ENCODE measurements around the gene DPH3. TPM values are rescaled to one million over a fixed set of nuclear protein-coding genes. Genes with fewer than 3 reads are reported as not detected.
"Not testable (repeated sequence)": the region's sequence is repeated elsewhere in the genome, so short reads cannot be mapped to it uniquely, and the experiment has no call there.

Gene DPH3
- 20.9 TPM for total RNA-seq
- polyA plus RNA-seq, result 20.0 TPM

DNA sequence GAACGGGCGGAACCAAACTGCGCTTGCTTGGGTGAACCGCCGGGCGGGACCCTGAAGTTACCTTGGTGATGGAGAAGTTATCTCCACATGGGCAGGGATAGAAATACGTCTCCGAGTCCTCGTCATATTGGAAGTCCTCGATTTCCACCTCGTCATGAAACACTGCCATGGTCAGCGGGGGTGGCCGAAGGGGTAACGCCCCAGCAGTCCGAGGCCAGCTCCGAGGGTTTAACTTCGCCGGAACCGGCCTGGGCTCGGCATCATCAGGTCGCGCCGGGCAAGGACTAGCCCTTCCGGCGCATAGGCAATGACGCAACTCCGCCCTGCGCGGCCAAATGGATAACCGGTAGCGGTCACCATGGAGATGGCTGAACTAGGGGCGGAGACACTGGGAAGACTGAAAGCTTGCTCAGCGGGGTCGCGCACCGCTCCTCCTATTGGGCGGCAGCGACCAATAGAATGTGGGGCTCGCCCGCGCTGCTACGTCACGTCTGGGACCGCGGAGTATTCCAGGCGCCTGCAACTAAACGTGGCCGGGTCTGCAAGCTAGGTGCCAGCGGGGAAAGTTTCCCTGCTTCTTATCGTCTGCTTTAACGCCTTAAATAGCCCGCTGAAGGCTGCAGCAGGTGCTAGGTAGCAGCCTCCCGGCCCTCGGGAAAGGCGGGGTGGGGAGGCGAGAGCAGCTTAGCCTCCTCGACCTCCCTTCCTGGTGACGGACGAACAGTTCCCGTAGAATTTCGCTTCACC lies at the start of gene DPH3, which contains the start of gene OXNAD1:
Gene DPH3, minus strand, starts transcription at position 236 of the 747 bp plus-strand sequence. Its CDS starts 67 bp downstream, at position 169.
Gene OXNAD1, plus strand, starts transcription at position 505 of the 747 bp plus-strand sequence. CDS start 5,741 bp downstream, outside the sequence.
- Histone ChIP-seq H3K27ac (ENCODE audit: low read depth) (peak within 1 kb of the TSS; percentile 85), H3K4me1 (ENCODE audit: insufficient read depth) (peaks cover 2% of the 10 kb centered on the region), H3K36me3 (ENCODE audit: insufficient read depth) (no peaks in the 10 kb centered on the region), H3K4me3 (ENCODE audit: low read depth, low read length) (peak within 1 kb of the TSS; percentile 67)
- WGBS, result under 1% methylated on average over 61 of the region's 61 CpGs
- peak; percentile 98 for DNase-seq (ENCODE audit: extremely low spot score)

DNA sequence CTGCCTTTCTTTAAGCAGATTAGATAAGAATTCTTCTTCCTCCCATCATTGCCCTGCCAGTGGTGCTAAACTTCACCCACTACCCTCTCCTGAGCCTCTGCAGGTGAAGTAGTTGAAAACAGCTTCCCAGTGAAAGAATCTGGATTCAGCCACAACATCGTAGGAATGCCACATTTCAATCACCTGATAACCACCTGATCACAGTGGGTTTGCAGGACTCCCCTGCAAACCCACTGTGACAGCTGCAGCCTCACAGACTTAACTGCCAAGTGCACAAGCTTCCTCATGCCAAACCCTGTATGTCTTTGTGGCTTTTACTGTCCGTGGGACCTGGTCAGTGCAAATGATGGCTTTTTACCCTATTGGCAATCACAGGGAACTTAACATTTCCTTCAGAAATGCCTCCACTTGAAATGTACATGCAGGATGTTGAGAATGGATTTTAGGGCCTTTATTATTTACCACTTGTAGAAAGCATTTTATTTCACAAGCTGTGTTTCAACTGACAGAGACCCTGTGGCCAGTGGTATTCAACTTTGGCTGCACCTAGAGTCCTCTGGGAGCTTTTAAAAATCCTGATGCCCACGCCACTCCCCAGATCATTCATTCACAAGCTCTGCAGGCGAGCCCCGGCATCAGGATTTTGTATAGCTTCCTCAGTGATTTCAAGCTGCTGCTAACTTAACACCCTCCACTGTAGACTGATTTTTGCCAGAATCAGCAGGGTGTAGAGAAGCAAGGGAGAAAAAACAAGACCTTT lies 49.3 kb upstream of the DPH3 start:
- DNase-seq (ENCODE audit: extremely low spot score), result no peak
- Histone ChIP-seq H3K36me3 (ENCODE audit: insufficient read depth) (no peaks in the 10 kb centered on the region), H3K4me3 (ENCODE audit: low read depth, low read length) (no peak overlapping the region), H3K4me1 (ENCODE audit: insufficient read depth) (no peaks in the 10 kb centered on the region), H3K27ac (ENCODE audit: low read depth) (no peak overlapping the region)
- WGBS, result 90% methylated on average over 5 of the region's 5 CpGs

DNA sequence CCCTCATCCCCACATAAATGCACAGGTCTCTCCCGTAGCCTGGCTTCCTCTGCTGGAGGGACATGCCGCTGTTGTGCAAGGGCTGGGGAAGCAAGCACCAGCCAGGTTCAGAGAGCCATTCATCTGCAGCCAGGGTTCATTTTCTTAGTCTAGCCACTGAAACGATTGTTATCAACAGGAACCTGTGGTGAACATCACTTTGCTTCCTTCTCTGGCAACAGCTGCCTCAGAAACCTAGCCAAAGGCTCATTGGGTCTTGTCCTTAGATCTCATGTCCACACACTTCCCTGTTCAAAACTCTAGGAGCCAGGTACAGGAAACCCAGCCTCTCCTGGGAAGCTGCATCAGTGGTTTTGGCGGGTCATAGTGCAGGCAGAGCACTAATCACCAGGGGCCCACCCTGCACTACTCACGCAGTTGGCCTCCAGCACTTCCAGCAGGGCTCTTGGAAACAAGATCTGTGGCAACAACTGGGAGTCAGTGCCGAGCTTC lies 47.3 kb upstream of the DPH3 start:
- no peak for DNase-seq (ENCODE audit: extremely low spot score)
- 59% methylated on average over 6 of the region's 6 CpGs for WGBS
- Histone ChIP-seq H3K36me3 (ENCODE audit: insufficient read depth) (no peaks in the 10 kb centered on the region), H3K4me1 (ENCODE audit: insufficient read depth) (no peaks in the 10 kb centered on the region), H3K4me3 (ENCODE audit: low read depth, low read length) (no peak overlapping the region), H3K27ac (ENCODE audit: low read depth) (no peak overlapping the region)

DNA sequence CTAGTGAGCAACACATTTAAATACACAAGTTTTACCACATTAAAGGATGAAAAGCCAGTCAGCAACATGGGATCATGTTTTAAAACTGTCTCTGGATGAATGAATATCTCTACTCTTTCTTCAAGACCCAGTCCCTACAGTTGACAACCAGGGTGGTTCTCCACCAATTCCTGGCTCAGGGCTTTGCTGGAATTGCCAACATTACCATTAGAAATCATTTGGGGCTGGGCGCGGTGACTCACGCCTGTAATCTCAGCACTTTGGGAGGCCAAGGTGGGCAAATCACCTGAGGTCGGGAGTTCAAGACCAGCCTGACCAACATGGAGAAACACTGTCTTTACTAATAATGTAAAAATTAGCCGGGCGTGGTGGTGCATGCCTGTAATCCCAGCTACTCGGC lies 45.7 kb upstream of the DPH3 start:
- not testable (repeated sequence) for DNase-seq (ENCODE audit: extremely low spot score); H3K36me3 ChIP-seq (ENCODE audit: insufficient read depth); H3K27ac ChIP-seq (ENCODE audit: low read depth); H3K4me3 ChIP-seq (ENCODE audit: low read depth, low read length); H3K4me1 ChIP-seq (ENCODE audit: insufficient read depth)
- 98% methylated on average over 7 of the region's 7 CpGs for WGBS

DNA sequence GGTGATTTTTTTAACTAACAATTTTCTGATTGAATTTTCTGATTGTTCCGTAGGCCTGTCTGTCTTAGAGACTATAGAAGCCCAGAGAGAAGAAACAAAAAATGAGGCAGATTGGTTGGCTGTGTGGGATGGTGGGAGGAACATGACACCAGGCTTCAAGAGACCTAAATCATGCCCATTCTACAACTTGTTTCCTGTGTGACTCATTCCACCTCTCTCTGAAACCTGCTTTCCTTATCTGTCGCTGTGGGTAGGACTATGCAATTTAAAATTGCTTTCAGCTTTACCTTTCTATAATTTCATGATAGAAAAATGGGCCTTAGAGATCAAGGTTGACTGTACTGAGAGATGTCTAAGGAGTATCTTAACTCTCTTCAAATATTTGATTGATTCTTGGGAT lies 44.8 kb upstream of the DPH3 start:
- no peak for DNase-seq (ENCODE audit: extremely low spot score)
- Histone ChIP-seq H3K36me3 (ENCODE audit: insufficient read depth) (no peaks in the 10 kb centered on the region), H3K4me1 (ENCODE audit: insufficient read depth) (no peaks in the 10 kb centered on the region), H3K27ac (ENCODE audit: low read depth) (no peak overlapping the region), H3K4me3 (ENCODE audit: low read depth, low read length) (no peak overlapping the region)
- 46% methylated on average over 2 of the region's 2 CpGs for WGBS

DNA sequence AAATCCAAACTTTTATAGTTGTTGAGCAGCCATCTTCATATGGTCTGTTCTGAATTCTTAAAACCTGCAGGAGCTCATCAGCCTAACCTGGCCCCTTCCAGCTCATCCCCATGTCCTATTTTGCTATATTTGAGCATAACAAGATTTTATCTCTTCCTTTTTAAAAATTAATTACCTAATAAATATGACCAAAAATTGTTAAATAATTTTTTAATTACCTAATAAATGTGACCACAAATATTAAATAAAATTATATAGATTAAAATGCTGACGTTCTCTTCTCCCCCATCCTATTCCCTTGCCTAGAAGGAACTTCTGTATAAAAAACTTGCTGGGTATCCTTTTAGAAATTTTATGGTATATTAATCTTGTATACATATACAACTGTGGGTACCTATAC lies 44.0 kb upstream of the DPH3 start:
- WGBS, result 94% methylated on average over 1 of the region's 1 CpG
- H3K27ac ChIP-seq (ENCODE audit: low read depth), result no peak overlapping the region
- H3K4me1 ChIP-seq (ENCODE audit: insufficient read depth), result no peaks in the 10 kb centered on the region
- no peak for DNase-seq (ENCODE audit: extremely low spot score)
- H3K36me3 ChIP-seq (ENCODE audit: insufficient read depth), result no peaks in the 10 kb centered on the region
- H3K4me3 ChIP-seq (ENCODE audit: low read depth, low read length), result no peak overlapping the region

DNA sequence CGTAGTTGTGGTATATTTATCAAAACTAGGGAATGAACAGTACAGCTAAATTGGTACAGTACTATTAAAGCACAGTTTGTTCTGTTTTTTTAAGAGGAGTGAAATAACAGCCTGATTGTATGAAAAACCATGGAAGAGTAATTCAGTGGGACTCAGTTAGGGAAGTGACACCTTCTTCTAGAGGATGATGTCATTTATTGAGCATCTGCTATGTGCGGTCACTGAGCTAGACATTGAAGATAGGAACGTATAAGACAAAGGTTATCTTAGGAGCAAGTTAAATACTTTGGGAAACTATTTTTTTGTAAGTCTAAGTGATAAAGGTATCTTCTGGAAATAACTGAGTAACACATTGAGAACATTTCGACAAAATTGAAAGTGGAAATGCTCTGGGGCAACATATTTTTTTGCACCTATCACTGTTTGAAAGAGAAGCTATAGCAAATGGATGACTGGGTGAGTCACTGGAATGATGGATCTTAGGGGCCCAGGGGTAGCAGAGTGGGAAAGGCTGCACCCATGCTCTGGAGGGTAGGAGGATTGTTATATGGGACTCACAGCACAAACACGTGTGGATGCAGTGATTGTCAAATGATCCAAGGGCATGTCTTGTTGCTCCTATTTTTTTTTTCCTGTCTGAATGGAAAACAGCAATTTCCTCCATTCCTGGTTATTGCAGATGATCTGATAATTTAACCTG lies 43.2 kb upstream of the DPH3 start:
- Histone ChIP-seq H3K36me3 (ENCODE audit: insufficient read depth) (no peaks in the 10 kb centered on the region), H3K4me1 (ENCODE audit: insufficient read depth) (no peaks in the 10 kb centered on the region), H3K4me3 (ENCODE audit: low read depth, low read length) (no peak overlapping the region), H3K27ac (ENCODE audit: low read depth) (no peak overlapping the region)
- DNase-seq (ENCODE audit: extremely low spot score), result no peak
- 90% methylated on average over 5 of the region's 5 CpGs for WGBS

DNA sequence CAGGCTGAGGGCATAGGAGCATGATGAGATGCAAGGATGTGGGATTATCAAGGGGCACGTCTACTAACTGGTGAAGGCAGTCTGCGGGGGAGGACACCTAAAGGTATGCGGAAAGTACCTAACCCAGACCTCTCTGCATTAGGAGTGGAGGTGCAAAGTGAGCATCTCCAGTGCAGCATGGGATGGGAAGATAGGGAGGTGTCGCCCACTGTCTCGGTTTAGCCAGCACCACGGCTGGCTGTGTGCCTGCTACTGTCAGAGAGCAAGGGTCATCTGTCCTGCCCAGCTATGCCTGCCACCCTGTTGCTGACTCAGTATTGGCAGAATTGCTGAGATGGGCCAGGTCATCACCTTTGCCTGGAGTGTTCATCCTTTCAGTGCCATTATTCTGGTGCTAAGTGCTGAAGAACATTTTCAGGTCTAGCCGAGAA lies 40.4 kb upstream of the DPH3 start:
- Histone ChIP-seq H3K4me1 (ENCODE audit: insufficient read depth) (no peaks in the 10 kb centered on the region), H3K27ac (ENCODE audit: low read depth) (no peak overlapping the region), H3K36me3 (ENCODE audit: insufficient read depth) (no peaks in the 10 kb centered on the region), H3K4me3 (ENCODE audit: low read depth, low read length) (no peak overlapping the region)
- DNase-seq (ENCODE audit: extremely low spot score), result no peak
- 93% methylated on average over 7 of the region's 7 CpGs for WGBS

DNA sequence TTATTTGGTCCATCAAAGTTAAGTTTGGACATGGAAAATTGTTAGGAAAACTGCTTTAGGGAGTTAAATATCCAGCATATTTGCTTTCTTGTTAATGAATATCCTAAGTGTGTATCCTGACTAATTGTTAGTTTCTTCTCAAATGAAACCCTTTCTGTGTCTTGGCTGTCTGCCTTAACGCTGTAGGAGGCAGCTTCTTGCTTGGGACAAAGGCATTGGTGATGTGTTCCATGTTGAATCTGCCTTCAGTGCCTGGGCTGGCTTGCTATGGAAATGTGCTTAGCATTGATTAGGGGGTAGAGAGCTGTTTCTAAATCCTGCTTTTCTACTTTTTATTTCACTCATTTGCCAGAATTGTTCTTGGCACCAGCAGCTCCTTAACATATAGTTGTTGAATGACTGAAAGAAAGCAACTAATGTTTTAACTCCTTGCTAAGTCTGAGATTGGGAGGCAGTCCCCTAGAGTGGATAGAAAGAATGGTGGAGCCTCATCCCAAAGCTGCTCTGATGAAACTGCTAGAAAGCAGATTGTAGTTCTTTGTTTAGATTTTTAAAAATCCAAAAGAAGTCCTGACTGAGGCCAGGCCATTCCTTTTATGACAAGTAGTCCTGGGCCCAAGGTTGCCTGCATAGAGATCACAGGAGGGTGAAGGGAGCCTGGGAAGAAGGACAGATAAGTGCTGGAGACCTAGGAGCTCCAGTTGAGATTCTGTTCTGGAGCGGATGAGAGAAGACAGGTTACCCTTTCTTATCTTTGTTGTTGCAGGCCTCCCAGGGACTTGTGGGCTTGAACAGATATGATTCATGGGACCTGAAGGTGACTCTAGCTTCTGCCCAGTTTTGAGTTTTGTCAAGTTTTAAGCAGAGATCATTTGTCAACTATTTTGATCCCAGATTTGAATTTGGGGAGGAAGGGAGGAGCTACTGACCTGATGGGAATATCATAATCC lies 39.6 kb upstream of the DPH3 start:
- no peak overlapping the region for H3K4me3 ChIP-seq (ENCODE audit: low read depth, low read length)
- no peaks in the 10 kb centered on the region for H3K36me3 ChIP-seq (ENCODE audit: insufficient read depth)
- WGBS, result 98% methylated on average over 2 of the region's 2 CpGs
- no peaks in the 10 kb centered on the region for H3K4me1 ChIP-seq (ENCODE audit: insufficient read depth)
- no peak for DNase-seq (ENCODE audit: extremely low spot score)
- no peak overlapping the region for H3K27ac ChIP-seq (ENCODE audit: low read depth)

DNA sequence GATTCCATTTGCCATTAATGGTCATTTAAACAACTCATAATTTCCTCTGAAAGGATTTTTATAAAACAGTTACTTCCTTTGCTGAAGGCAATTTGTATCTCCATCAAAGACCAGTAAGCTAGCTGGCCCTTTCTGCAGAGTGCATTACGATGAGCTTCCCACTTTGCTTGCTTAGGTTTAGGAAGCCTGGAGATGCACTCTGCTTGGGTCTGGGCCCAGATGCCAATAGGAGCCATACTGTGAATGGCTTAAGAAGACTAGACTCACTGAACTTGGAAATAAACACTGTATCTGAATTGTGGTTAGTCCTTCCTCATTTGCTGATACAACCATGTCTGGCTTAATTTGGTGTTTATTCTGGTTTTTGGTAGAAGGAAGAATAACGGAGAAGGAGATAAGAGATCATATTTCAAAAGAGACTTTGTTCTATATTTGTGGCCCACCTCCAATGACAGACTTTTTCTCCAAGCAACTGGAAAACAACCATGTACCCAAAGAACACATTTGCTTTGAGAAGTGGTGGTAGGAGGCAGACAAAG lies 38.4 kb upstream of the DPH3 start:
- H3K27ac ChIP-seq (ENCODE audit: low read depth), result no peak overlapping the region
- no peak for DNase-seq (ENCODE audit: extremely low spot score)
- WGBS, result 66% methylated on average over 2 of the region's 2 CpGs
- H3K4me1 ChIP-seq (ENCODE audit: insufficient read depth), result no peaks in the 10 kb centered on the region
- H3K4me3 ChIP-seq (ENCODE audit: low read depth, low read length), result no peak overlapping the region
- H3K36me3 ChIP-seq (ENCODE audit: insufficient read depth), result no peaks in the 10 kb centered on the region

DNA sequence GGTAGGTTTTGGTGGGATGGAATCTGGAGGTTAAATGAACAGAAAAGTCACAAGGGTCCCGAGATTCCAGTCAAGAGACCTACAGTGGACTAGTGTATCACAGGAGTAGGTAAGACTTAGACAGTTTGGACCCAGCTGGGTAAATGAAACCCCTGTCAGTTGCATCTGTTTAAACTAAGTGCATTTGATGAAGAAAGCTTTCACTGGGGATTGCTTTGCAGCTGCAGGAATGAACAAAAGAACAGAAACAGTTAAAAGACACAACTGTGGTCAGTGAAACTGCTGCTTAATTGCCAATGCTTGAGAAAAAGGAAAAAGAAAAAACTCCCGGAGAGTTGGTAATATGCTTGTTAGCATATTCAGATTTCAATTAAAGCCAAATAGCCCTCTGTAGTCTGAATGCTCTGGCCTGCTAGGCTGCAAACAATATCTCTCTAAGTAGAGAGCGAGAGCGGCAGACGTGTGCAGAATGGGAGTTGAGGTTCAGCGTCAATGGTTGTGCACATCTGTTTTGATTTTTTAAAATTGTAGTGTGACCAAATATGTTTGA lies 37.4 kb upstream of the DPH3 start:
- Histone ChIP-seq H3K4me1 (ENCODE audit: insufficient read depth) (no peaks in the 10 kb centered on the region), H3K4me3 (ENCODE audit: low read depth, low read length) (no peak overlapping the region), H3K27ac (ENCODE audit: low read depth) (no peak overlapping the region), H3K36me3 (ENCODE audit: insufficient read depth) (no peaks in the 10 kb centered on the region)
- WGBS, result 82% methylated on average over 6 of the region's 6 CpGs
- no peak for DNase-seq (ENCODE audit: extremely low spot score)

DNA sequence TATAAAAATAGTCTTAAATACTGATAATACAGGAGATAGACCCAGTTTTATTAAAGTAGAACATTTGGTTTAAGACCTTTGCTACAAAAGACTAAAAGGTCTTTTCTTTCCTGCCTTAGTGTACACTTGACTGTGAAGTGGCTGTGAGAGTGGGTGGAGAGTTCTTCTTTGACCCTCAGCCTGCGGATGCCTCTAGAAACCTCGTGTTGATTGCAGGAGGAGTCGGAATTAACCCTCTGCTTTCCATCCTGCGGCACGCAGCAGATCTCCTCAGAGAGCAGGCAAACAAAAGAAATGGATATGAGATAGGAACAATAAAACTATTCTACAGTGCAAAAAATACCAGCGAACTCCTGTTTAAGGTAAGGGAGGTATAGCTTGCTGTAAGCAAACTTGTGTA lies 36.8 kb upstream of the DPH3 start:
- DNase-seq (ENCODE audit: extremely low spot score), result no peak
- Histone ChIP-seq H3K36me3 (ENCODE audit: insufficient read depth) (no peaks in the 10 kb centered on the region), H3K4me1 (ENCODE audit: insufficient read depth) (no peaks in the 10 kb centered on the region), H3K4me3 (ENCODE audit: low read depth, low read length) (no peak overlapping the region), H3K27ac (ENCODE audit: low read depth) (no peak overlapping the region)
- WGBS, result 71% methylated on average over 6 of the region's 6 CpGs
